ENCODE results near the gene FAM167B.
A peak's percentile ranks its signal among the peaks of the same experiment; 100 is the strongest.

FAM167B gene

DNA sequence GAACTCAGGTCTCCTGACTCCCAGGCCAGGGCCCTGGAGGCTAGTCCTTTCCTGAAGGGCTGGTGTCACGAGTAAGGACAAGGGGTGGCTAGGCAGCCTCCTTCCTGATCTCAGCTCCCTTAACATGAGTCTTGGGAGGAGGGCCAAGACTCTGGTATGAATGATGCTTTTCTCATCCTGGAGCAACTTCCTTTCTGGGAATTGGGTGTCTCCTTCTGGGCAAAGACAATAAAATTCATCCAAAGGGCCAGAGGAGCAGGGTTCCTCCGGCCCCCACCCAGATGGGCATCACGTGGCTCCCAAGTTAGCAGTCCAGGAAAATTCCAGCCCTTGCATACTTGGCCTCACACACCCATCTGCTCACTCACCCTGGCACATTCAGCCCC lies at the start of gene FAM167B:
Gene FAM167B (plus strand): TSS at position 335 of the 386 bp plus-strand sequence. CDS start 200 bp downstream, outside the sequence.
- DNase-seq = no peak

DNA sequence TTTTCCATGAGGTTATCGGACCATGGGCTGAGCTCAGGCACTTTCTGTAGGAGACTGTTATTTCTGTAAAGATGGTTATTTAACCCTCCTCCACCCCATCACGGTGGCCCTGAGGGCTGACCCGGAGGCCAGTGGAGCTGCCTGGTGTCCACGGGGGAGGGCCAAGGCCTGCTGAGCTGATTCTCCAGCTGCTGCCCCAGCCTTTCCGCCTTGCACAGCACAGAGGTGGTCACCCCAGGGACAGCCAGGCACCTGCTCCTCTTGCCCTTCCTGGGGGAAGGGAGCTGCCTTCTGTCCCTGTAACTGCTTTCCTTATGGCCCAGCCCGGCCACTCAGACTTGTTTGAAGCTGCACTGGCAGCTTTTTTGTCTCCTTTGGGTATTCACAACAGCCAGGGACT lies 49.2 kb upstream of the FAM167B start:
- no peak for DNase-seq

DNA sequence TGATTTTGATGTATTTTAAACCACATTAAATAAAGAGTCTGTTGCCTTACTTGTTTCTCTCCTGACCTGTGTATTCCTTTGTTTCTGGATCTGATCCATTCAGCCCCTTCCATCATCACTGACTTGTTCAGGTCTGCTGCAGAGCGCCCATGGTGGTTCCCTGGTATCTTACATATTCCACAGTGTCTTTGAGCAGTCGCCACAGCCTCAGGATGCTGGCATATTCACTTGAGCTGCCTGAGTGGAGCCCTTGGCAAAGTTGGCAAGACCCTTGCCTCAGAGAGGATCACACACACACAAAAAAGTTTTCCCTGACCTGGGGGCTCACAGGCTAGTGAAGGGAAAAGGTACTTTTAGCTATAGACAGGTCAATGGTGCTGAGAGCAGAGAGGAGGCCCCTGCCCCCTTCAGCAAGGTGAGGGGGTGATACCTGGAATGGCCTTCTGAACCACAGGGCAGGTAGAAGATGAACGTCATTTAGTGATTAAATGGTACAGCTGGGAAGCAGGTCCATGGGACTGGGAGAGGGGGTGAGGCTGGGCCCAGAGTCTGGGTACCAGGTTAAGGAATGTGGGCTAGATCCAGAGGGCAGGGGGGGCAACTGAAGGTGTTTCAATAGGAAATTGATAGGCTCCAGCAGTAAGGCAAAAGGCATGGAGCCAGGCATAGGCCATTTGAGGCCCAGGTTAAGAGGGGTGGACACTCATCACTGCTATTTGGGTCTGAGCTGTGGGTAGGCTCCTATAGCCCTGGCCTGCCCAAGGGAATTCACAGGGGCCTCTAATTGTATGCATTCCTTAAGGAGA lies 48.6 kb upstream of the FAM167B start:
- DNase-seq = no peak

DNA sequence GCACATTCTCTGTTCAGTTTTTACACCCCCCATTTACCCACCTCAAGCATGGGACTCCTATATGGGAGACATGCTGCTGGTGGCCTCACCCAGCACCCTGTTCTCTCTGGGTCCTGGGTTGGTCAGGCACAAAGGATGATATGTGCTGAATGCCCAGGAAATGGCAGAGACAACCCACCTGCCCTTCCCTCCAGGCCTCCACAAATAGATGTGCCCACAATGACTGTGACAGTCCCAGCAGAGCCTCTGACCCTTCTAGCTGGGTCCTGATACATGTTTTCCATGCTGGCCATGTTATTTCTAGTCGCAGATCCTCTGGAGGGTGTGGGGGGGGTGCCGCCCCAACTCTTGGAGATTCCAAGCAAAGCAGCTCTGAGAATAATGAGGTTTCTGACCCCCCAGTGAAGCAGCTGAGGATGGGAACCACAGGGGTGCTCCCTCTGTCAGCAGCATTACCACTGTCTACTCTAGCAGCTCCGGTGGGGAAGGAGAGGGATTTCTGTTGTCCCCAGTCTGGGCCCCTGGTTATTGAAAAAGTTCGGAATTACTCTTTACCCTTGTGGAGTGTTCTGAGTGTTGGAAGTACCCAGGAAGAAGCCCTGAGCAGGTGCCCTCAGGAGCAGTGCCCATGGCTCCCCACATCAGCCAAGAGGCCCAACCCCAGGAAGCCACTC lies 47.8 kb upstream of the FAM167B start:
- DNase-seq = no peak

DNA sequence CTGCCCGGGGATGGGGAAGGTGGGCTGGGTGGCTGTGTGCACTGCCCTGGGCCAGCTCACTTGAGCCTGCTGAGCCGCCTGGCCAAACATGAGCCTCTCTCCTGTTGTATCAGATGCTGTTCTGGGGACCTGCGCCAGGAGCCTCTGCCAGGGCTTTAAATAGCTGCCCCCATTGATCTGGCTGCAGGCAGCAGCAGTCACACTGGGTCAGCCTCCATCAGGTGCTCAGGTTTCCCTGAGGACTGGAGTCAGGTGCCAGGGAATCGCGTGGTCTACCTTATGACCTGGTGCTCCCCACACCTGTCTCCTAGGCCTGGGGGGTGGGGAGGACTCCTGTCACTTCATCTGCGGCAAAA lies 47.3 kb upstream of the FAM167B start:
- no peak for DNase-seq

DNA sequence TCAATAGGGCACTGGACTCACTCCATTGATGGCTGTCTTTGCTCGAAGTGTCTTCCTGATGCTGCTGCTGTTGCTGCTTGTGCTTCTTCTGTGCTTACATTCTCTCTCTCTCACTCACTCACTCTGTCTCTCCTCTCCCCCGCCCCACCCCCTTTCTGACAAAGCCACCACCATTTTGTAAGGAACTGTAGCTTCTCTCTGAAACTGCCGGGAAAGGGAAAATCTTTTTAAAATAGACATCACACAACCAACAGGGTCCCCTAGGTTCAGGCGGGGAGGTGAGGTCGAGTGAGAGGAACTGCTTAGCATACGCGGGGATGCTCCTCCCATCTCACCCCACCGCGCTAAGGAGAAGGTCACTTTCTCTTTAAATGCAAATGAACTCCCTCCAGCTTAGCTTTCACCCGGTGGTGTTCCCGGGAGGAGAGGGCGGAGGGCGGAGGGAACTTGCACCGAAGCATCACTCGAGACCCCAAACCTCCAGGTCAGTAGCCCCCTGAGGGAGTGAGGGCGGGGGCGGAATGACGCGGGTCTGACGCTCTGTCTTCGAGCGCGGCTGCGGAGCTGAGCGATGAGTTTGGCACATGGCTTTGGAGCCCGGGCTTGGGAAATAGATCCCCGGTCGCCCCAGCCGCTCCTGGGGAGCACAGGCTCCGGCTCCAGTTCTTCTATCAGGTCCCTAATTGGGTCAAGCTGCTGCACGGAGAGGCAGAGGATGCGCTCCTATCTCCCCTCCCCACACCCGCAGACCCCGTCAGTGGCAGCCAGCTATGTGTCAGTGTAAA lies 46.6 kb upstream of the FAM167B start, which contains the start of gene CCDC28B:
Gene CCDC28B (plus strand): TSS at position 370 of the 785 bp plus-strand sequence. CDS start 1,341 bp downstream, outside the sequence.
- DNase-seq = peak; percentile 30

DNA sequence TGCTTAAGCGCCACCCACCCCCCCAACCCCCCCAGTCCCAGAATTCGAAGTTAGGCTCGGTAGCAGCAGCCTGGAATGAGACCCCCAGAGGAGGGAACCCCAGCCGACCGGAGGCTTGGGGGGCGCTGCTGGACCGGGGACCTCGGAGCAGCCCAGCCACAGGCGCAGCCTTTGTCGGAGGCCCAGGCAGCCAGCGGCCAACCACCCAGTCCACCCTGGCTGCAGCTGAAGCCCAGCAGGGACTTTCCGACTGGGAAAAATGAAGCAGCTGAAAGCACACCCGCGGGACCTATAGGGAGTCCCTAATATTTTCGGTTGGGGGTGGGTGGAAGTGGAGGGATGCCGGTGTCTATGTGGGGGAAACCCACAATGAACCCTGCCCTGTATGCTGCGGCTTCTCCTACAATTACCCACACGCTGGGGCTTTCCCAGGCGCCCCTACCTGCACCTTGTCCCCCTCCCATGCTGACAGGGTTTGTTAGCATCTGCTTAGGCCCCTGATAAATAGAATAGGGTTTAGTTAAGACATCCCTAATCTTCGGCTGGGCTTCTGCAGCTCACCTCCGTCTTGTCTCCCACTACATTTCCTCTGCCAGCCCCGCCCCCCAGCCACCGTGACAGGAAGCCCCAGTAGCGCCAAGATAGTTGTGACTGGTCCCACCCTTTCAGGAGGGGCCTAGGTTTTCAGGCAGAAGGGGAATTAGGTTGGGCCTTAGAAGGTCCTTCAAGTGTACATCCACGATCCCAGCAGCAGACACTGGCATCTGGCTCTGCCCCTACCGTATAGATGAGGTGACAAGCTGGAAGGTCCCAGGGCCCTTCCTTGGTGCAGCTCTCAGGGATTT lies 45.8 kb upstream of the FAM167B start:
- no peak for DNase-seq

DNA sequence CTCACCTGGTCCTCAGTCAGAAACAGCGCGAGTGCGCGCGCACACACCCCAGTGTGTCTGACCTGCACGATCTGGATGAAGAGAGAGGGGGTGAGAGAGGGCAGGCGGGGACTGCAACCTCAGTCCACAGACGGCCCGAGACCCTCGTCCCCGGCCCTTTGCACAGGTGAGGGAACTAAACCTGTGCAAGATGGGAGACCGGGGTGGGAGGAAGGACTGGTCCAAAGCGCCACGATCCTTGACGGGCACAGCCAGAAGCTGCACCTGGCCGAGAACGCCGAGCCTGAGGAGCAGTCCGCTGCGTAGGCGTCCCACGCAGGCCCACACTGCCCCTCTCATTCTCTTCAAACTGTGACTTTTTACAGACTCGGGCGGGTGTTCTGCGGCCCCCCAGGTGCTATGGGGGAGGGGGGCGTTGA lies 42.1 kb upstream of the FAM167B start:
- DNase-seq = no peak

DNA sequence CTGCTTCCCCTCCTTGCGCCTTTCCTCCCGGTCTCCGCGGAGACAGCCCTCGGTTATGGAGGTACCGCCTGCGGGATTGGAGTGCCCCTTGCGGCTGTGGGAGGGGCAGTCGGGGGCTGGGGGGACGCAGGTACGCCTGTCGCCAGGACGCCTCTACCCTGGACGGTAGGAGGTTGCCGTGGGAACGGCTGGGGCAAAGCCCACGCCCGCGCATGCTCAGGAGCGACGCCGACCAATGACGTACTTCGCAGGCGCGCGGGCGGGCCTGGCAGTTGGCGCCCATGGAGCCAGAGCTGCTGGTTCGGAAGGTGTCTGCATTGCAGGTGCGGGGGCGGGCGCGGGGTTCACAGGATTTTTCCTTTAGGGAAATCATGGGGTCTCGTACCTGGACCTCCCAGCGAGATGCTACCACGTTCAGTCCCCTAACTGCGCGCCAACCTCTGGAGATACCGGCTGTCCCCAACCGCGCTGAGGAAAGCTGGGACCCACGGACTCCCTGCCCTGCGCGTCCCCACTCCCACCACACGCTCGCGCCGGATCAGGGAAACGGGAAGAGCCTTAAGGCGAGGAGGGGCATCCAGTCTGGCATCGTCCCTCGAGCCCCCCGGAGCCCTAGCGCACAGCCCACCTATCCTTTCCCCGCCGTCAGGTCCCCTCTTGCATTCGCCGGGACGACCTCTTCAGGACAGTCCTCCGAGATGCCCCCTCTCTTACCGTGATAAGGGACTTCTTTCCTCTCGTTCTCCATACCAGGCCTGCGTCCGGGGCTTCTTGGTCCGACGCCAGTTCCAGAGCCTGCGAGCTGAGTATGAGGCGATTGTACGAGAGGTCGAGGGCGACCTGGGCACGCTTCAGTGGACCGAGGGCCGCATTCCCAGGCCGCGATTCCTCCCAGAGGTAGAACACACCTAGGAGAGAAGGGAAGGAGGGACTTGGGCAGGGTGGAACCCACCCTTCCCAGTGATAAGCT lies 41.3 kb upstream of the FAM167B start, which contains the start of gene IQCC:
Gene IQCC (plus strand): TSS at position 271 of the 970 bp plus-strand sequence. CDS start 11 bp downstream, at position 282.
- DNase-seq = peak; percentile 82

DNA sequence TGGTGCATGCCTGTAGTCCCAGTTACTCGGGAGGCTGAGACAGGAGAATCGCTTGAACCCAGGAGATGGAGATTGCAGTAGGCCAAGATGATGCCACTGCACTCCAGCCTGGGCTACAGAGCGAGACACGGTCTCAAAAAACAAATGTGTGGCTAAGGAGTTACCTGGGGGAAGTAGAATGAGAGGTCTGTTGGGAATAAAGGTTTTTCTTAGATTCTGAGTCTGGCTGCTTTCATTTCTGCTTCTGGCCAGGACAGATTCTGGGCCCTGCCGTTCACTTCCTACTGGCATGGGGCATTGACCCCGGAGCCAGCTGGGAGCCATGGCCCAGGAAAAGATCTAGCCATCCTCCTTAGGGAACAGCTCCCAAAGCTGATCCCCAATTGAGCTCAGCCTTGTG lies 38.6 kb upstream of the FAM167B start:
- no peak for DNase-seq

DNA sequence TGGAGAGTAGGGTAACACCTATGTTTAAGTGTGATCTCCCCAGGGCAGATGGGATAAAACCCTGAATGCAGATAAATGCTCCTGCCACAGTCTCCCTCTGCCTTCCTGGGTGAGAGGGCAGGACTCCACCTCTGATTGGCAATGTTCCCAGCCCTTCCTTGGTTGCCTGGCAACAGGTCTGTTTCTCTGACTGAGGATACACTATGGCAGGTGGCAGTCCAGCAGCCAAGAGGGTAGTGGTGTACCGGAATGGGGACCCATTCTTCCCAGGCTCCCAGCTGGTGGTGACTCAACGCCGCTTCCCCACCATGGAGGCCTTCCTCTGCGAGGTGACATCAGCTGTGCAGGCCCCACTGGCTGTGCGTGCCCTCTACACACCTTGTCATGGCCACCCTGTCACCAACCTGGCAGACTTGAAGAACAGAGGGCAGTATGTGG lies 38.1 kb upstream of the FAM167B start, which contains the start of gene DCDC2B:
Gene DCDC2B (plus strand): TSS at position 199 of the 438 bp plus-strand sequence. CDS start 5 bp downstream, at position 204.
- no peak for DNase-seq

DNA sequence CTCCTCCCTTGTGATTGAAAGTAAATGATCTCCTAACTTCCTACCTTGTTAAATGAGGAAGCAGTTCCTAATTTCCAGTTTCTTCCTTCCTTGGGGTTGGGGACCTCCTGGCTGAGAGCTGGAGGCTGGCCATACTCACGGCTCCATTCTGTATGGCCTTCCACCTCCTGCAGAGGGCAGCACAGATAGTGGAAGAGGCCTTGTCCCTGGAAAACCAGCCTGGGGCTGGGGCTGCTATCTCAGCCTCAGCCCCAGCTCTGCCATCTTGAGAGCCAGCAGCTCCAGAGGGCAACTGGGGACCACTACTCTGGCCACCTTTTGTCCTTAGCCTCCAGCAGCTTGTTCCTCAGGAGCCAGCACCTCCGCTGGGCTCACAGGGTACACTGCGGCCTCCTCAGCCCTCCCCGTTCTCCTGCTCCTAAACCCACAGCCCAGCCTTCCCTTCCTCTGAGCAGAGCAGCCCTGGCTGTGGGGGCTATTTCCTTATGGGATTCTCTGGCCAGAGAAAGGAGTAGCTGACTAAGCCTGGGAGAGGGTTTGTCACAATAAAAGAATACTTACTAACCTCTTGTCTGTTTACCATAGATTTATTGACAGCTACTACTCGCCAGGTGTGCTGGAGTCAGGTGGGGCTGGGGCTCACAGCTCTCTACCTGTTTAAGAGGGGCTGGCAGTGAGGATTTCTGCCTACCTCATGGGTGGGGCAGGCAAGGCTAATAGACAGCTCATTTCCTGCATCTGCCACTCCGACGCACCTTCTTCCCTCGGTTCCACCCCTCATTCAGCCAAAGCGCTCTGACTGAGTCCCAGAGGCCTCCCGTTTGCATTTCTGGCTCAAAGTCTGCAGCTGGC lies 31.2 kb upstream of the FAM167B start:
- DNase-seq = peak; percentile 67

DNA sequence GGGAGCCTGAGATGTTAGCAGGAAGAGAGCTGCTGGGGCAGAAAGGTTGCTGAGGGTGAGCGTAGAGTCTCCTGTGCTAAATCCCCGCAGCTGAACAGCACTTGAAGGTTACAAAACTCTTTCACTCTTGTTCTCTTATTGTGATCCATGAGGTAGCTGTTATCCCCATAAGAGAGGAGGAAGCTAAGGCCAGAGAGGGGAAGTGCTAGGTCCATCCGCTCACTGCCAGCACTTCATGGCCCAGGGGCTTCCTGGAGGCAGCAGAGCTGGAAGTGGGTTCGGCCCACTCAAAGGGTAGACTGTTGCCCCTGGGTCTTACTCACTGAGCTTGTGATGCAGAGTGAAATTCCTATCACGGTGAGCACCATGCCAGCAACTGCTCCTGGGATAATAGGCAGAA lies 30.5 kb upstream of the FAM167B start:
- DNase-seq = peak; percentile 24

DNA sequence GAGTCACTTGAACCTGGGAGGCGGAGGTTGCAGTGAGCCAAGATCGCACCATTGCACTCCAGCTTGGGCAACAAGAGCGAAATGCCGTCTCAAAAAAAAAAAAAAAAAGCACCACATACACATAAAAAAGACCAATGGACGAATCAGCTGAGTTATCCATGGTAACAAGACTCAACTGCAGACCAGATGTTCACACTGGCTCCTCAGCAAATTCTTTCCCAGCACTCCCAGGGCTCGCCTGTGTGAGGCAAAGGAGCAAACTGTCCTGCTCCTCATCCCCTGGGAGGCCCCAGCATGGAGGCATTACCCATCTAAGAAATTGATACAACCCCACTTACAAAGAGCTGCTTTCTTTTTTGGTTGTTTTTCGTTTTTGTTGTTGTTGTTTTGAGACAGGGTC lies 28.0 kb upstream of the FAM167B start:
- DNase-seq = no peak

DNA sequence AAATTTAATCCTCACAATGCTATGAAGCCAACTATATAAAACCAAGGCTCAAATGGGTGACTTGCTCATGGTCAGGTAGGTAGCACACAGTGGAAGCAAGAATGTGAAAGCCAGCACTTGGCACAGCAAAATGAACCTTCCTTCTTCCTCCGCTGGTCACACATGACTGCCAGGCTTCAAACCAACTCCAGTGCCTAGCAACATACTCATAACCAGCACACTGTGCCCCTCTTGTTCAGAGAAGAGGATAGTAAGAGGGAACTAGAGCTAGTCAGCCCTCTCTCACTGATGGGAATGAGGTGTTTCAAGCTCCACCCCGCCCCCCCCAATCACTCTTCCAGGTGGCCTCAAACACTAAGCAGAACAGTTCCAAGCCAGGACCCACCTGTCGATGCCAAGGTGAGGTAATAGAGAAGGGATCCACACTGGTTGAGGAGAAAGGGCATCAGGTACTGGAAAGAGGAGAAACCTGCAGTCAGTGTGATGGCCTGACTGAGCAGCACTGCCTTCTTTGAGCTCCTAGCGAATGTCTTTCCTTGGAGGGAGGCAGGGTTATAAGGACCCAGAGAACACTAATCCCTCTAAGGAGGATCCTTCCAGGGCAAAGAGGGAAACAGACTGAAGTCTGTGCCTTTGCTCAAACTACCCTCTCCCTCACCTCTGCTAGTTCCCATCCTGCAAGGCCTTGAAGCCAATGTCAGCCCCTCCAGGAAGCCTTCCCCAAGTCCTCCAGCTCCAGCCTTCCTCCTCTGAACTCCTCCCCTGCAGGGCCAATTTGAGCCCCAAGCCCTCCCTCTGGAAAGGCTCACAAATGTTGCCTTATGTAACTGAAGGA lies 26.1 kb upstream of the FAM167B start:
- no peak for DNase-seq

DNA sequence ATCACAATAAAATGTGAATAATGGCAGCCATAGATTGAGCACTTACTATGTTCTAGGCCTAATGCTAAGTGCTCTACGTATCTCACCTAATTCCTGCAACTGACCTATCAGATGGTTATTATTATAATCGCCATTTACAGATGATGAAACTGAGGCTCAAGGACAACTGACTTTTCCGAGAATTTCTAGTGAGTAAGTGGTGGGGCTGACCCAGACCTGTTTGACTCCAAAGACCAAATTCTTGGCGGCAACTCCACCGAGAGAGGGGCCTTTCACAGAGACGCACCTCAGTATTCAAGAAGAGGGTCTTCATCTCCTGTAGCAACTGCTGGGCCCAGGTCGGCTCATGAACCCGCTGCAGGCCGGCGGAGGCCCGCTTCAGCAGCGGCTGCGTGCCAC lies 25.4 kb upstream of the FAM167B start:
- DNase-seq = no peak

DNA sequence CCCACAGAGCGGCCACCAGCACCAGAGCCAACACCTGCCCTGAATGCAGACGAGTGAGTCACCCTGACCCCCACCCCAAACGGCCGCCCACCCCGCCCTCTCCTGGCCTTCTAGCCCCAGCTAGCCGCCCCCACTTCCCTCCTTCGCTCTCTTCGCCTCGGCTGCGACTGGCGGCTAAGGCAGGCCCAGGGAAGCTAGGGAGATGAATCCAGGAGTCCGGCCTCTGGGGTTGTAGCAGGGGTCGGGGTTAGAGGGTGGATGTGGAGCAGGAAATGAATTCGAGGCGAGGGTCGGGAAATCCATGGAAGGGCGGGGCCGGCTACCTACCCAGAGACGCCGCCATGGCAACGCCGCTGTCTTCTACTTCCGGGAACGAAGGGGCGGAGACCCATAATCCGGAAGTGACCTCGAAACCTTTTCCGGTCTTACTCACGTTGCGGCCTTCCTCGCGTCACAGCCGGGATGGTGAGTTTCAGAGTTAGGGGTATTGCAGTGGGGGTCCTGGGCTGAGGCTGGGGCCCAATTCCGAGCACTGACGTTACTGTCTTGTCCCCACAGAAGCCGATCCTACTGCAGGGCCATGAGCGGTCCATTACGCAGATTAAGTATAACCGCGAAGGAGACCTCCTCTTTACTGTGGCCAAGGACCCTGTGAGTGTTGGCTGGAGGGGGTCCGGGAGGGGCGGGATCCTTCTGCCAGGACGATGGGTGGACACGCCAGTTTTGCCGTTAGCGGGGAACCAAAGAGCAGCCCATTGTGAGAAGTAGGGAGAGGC lies 24.9 kb upstream of the FAM167B start, which contains the start of the genes EIF3I and TMEM234:
Gene EIF3I (plus strand): TSS at position 428 of the 776 bp plus-strand sequence. CDS start 35 bp downstream, at position 463.
Gene TMEM234 (minus strand): TSS at position 374 of the 776 bp plus-strand sequence. CDS start 31 bp downstream, at position 343.
- peak; percentile 96 for DNase-seq

DNA sequence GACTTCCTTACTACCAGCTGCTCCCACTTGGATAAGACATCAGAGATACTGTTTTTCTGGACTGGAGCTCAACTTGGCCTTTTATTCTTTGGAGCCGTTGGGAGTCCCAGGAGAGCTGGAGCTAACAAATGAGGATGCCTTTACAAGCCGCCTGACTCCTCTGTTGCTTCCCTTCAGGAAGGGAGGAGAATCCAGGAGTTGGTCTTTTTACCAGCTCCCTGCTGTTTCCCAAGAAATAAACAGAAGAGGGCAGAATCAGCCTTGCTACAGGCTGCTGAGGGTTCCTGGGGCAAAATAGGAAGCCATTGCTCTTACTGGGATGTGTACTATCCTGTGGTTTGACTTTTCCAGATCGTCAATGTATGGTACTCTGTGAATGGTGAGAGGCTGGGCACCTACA lies 23.3 kb upstream of the FAM167B start:
- no peak for DNase-seq

Data from inflammatory macrophage treated with lipopolysaccharide for 4 hours (primary cell).